AG09309 (cell line): ENCODE results near the gene KCNG2.

ENCODE experiments used
- DNase-seq: peaks from one replicate; pipeline ENCODE4 v3.0.0-alpha.2; 2010; ENCODE audit warnings: low read depth
- H3K4me3 ChIP-seq: 2 replicates; pipeline ENCODE4 v1.5.1; 2011; ENCODE audit warnings: mild to moderate bottlenecking, low read depth, low read length, moderate library complexity; ENCODE audit not compliant: control insufficient read depth
- CTCF ChIP-seq: IDR thresholded peaks from 2 replicates; pipeline ENCODE4 v1.5.1; 2011; ENCODE audit warnings: mild to moderate bottlenecking, low read depth, low read length, inconsistent platforms; ENCODE audit not compliant: insufficient read depth, control insufficient read depth; ENCODE audit errors: missing control alignments

Gene KCNG2

GRCh38 chr18:79948719-79949411 lies 151.1 kb downstream of the KCNG2 start:
- no peak for DNase-seq
- TF ChIP-seq CTCF = no peak
- H3K4me3 ChIP-seq = no peak overlapping the region
